Measurements from ENCODE around the gene CETP.

DNA sequence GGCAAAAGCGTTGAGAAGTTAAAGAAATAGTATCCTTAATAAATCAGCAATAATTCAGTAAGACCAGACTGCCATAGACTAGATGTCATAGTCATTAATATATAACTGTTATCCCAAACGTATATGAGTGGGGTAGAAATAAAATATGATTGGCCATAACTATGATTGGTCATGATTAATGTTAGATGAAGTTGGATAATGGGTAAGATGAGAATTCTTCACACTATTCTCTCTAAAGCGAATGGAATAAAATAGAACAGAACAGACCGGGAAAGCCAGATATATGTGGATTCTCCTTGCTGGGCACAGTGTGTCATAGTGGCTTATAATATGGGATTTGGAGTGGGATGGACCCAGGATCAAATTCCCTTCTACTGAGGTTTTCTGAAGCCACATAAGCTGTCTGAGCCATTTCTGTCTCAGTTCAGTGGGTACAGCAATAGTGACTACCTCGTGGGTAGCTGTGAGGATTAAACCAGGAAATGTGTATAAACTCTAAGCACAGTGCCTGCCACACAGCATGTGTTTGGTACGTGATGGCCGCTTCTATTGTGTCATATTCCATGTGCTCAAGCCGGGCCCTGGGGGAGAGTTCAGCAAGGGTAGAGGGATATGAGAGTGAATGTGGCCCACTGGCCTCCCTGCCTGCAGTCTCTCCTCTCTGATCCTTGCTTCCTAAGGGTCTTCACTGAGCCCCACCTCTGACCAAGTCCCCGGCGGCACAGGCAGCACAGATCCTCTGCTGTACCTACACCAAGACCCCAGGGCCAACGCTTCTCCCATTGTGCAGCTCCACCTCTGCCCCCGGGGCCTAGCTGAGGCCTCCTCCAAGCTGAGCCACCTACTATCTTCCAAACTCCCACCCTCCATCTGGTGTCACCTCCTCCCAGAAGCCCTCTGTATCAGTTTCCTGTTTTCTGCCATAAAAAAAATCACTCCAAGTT, 3.7 kb downstream of the CETP start:
- TF ChIP-seq CTCF (IDR thresholded peaks at IDR 0.05) (no peak), EP300 (IDR thresholded peaks at IDR 0.05) (no peak), POLR2A (IDR thresholded peaks at IDR 0.05) (no peak)
